AG09319 (cell line): ENCODE results near the gene USP40.

Experiments
- DNase-seq: peaks from one replicate; pipeline ENCODE4 v3.0.0-alpha.2; 2010; ENCODE audit warnings: low read depth; ENCODE audit errors: extremely low read depth
- CTCF ChIP-seq: IDR thresholded peaks from 2 replicates; pipeline ENCODE4 v1.5.1; 2011; ENCODE audit warnings: low read depth, mild to moderate bottlenecking, inconsistent platforms, low read length, moderate library complexity

USP40 gene

GRCh38 chr2:233430081-233430480 lies 136.5 kb downstream of the USP40 start:
- DNase-seq: no peak
- TF ChIP-seq CTCF: no peak

GRCh38 chr2:233429175-233429897 lies 137.2 kb downstream of the USP40 start:
- TF ChIP-seq CTCF: no peak
- no peak for DNase-seq

- no peak for DNase-seq
- TF ChIP-seq CTCF: no peak
Measured at GRCh38 chr2:233428438-233428837, 138.1 kb downstream of the USP40 start.

GRCh38 chr2:233428008-233428407 lies 138.6 kb downstream of the USP40 start:
- no peak for TF ChIP-seq CTCF
- no peak for DNase-seq

- peak; percentile 22 for DNase-seq
- no peak for TF ChIP-seq CTCF
Measured at GRCh38 chr2:233426619-233427342, 139.8 kb downstream of the USP40 start.
